Peyer's patch (tissue), 4 donors: ENCODE data around the gene ZNF792.
"Not testable (repeated sequence)": the region's sequence is repeated elsewhere in the genome, so short reads cannot be mapped to it uniquely, and the experiment has no call there.

Experiments
- POLR2A ChIP-seq, 2 donors: fragments of 450-650 bp; IDR thresholded peaks; one replicate each; pipeline ENCODE4 v1.5.1; 2017; ENCODE audit warnings: antibody characterized with exemption in 2 of 2, mild to moderate bottlenecking in 2 of 2, moderate library complexity in 2 of 2
- TF ChIP-seq, protein P1 (sequence below), 6 experiments: fragments of 450-650 bp in 4 of 6; fragments of 200-600 bp in 2 of 6; sonication (generic) in 1 of 6; IDR thresholded peaks; one replicate each; pipeline ENCODE4 v1.5.1; 2017 to 2019; ENCODE audit warnings: antibody characterized with exemption in 6 of 6, mild to moderate bottlenecking in 3 of 6, moderate library complexity in 1 of 6

- TF ChIP-seq, protein P1, sequence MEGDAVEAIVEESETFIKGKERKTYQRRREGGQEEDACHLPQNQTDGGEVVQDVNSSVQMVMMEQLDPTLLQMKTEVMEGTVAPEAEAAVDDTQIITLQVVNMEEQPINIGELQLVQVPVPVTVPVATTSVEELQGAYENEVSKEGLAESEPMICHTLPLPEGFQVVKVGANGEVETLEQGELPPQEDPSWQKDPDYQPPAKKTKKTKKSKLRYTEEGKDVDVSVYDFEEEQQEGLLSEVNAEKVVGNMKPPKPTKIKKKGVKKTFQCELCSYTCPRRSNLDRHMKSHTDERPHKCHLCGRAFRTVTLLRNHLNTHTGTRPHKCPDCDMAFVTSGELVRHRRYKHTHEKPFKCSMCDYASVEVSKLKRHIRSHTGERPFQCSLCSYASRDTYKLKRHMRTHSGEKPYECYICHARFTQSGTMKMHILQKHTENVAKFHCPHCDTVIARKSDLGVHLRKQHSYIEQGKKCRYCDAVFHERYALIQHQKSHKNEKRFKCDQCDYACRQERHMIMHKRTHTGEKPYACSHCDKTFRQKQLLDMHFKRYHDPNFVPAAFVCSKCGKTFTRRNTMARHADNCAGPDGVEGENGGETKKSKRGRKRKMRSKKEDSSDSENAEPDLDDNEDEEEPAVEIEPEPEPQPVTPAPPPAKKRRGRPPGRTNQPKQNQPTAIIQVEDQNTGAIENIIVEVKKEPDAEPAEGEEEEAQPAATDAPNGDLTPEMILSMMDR (IDR thresholded peaks at IDR 0.05): not testable (repeated sequence)
- not testable (repeated sequence) for TF ChIP-seq POLR2A (IDR thresholded peaks at IDR 0.05)
Measured at GRCh38 chr19:34965505-34965904, 1.5 kb upstream of the ZNF792 start.
